ENCODE data around the gene EFCAB13.
A peak's percentile ranks its signal among the peaks of the same experiment; 100 is the strongest.

Gene EFCAB13

GRCh38 chr17:47301161-47301560 lies 22.6 kb upstream of the EFCAB13 start:
- no peak overlapping the region for H3K4me3 ChIP-seq (replicated peaks; ENCODE audit: low read depth, low read length)
- DNase-seq (ENCODE audit: extremely low read depth, low read depth), result no peak
- TF ChIP-seq CTCF (IDR thresholded peaks at IDR 0.05; ENCODE audit: low read depth, low read length, missing control alignments), result no peak

GRCh38 chr17:47301831-47302230 lies 21.9 kb upstream of the EFCAB13 start:
- no peak for TF ChIP-seq CTCF (IDR thresholded peaks at IDR 0.05; ENCODE audit: low read depth, low read length, missing control alignments)
- DNase-seq (ENCODE audit: extremely low read depth, low read depth), result no peak
- no peak overlapping the region for H3K4me3 ChIP-seq (replicated peaks; ENCODE audit: low read depth, low read length)

GRCh38 chr17:47304186-47304585 lies 19.6 kb upstream of the EFCAB13 start:
- no peak for TF ChIP-seq CTCF (IDR thresholded peaks at IDR 0.05; ENCODE audit: low read depth, low read length, missing control alignments)
- H3K4me3 ChIP-seq (replicated peaks; ENCODE audit: low read depth, low read length), result no peak overlapping the region
- DNase-seq (ENCODE audit: extremely low read depth, low read depth), result peak; percentile 44

GRCh38 chr17:47305302-47305923 lies 18.3 kb upstream of the EFCAB13 start:
- H3K4me3 ChIP-seq (replicated peaks; ENCODE audit: low read depth, low read length), result no peak overlapping the region
- TF ChIP-seq CTCF (IDR thresholded peaks at IDR 0.05; ENCODE audit: low read depth, low read length, missing control alignments), result no peak
- peak; percentile 87 for DNase-seq (ENCODE audit: extremely low read depth, low read depth)

DNA sequence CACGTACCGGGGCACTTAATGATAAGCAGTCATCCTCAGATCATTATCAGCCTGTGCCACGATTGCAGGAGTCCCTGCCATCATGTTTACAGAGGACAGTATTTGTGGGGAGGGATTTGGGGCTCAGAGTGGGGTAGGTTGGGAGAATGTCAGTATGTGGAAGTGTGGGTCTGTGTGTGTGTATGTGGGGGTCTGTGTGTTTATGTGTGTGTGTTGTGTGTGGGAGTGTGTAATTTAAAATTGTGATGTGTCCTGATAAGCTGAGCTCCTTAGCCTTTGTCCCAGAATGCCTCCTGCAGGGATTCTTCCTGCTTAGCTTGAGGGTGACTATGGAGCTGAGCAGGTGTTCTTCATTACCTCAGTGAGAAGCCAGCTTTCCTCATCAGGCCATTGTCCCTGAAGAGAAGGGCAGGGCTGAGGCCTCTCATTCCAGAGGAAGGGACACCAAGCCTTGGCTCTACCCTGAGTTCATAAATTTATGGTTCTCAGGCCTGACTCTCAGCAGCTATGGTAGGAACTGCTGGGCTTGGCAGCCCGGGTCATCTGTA lies 13.5 kb upstream of the EFCAB13 start:
- no peak overlapping the region for H3K4me3 ChIP-seq (replicated peaks; ENCODE audit: low read depth, low read length)
- no peak for DNase-seq (ENCODE audit: extremely low read depth, low read depth)
- TF ChIP-seq CTCF (IDR thresholded peaks at IDR 0.05; ENCODE audit: low read depth, low read length, missing control alignments), result no peak

DNA sequence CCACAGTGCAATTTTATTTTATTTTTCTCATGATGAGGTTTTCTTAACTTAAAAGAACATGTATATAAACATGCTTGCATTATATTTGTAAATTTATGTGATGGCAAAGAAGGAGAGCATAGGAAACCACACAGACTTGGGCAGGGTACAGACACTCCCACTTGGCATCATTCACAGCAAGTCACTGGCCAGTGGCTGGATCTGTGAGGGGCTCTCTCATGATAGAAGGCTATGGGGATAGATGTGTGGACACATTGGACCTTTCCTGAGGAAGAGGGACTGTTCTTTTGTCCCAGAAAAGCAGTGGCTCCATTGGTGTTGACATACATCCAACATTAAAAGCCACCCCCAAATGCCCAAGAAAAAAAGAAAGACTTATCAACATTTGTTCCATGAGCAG lies 12.3 kb upstream of the EFCAB13 start:
- DNase-seq (ENCODE audit: extremely low read depth, low read depth), result no peak
- no peak overlapping the region for H3K4me3 ChIP-seq (replicated peaks; ENCODE audit: low read depth, low read length)
- TF ChIP-seq CTCF (IDR thresholded peaks at IDR 0.05; ENCODE audit: low read depth, low read length, missing control alignments), result no peak
